ENCODE results near the gene ANKIB1. TPM values are rescaled to one million over a fixed set of nuclear protein-coding genes. Genes with fewer than 3 reads are reported as not detected.
"Not testable (repeated sequence)": the region's sequence is repeated elsewhere in the genome, so short reads cannot be mapped to it uniquely, and the experiment has no call there.

The ANKIB1 gene
- total RNA-seq, 2 experiments from 2014 or later, result 25.3 to 42.3 TPM

GRCh38 chr7:92409357-92409756 lies 163.6 kb downstream of the ANKIB1 start:
- no peak overlapping the region for H3K27ac ChIP-seq (ENCODE audit: low read depth, low read length, poor library complexity, severe bottlenecking)
- TF ChIP-seq EZH2phosphoT487 (IDR thresholded peaks at IDR 0.05; ENCODE audit: borderline replicate concordance, low read depth, low read length), result no peak
- TF ChIP-seq CTCF (conservative IDR thresholded peaks at IDR 0.05; ENCODE audit: low read length), result no peak
- ChIA-PET POLR2A (interaction anchor here (0.6 to 0.7 kb wide), 2 partner anchors 13 to 327 kb away, joined by 3 to 6 read pairs; no protein-coding TSS in a partner anchor), CTCF (ENCODE audit: unreplicated experiment) (no interaction called here)
- no peak overlapping the region for H2AFZ ChIP-seq (ENCODE audit: low read length)
- BruUV-seq (replicated peaks), result no TSS peak
- no peaks in the 10 kb centered on the region for H3K9me2 ChIP-seq (ENCODE audit: insufficient read depth, low read length)
- no peaks in the 10 kb centered on the region for H3K36me3 ChIP-seq (ENCODE audit: insufficient read depth, low read length)
- H3K4me1 ChIP-seq (ENCODE audit: insufficient read depth, low read length, poor library complexity, severe bottlenecking), result no peaks in the 10 kb centered on the region
- H3K4me2 ChIP-seq (ENCODE audit: low read length), result no peak overlapping the region
- H3K79me2 ChIP-seq (ENCODE audit: insufficient read depth, low read depth, low read length), result no peaks in the 10 kb centered on the region
- H3K4me3 ChIP-seq (ENCODE audit: low read depth, low read length, poor library complexity, severe bottlenecking), result no peak overlapping the region
- no peak for DNase-seq (ENCODE audit: low spot score)
- intact Hi-C loops (cut with micrococcal nuclease; ENCODE audit: unreplicated experiment), result no loop called here
- H4K20me1 ChIP-seq (ENCODE audit: insufficient read depth, low read length), result no peaks in the 10 kb centered on the region
- no peaks in the 10 kb centered on the region for H3K9me3 ChIP-seq (ENCODE audit: low read length)

- H3K4me1 ChIP-seq (ENCODE audit: insufficient read depth, low read length, poor library complexity, severe bottlenecking); CTCF ChIA-PET (ENCODE audit: unreplicated experiment); BruUV-seq (replicated peaks); DNase-seq (ENCODE audit: low spot score); H3K4me3 ChIP-seq (ENCODE audit: low read depth, low read length, poor library complexity, severe bottlenecking); H3K9me2 ChIP-seq (ENCODE audit: insufficient read depth, low read length); H3K79me2 ChIP-seq (ENCODE audit: insufficient read depth, low read depth, low read length); H3K36me3 ChIP-seq (ENCODE audit: insufficient read depth, low read length); H3K27ac ChIP-seq (ENCODE audit: low read depth, low read length, poor library complexity, severe bottlenecking); H2AFZ ChIP-seq (ENCODE audit: low read length); H3K9me3 ChIP-seq (ENCODE audit: low read length); intact Hi-C loops (cut with micrococcal nuclease; ENCODE audit: unreplicated experiment); H4K20me1 ChIP-seq (ENCODE audit: insufficient read depth, low read length); H3K4me2 ChIP-seq (ENCODE audit: low read length): not testable (repeated sequence)
- POLR2A ChIA-PET, result interaction anchor here (0.6 to 0.9 kb wide), 2 partner anchors 53 to 328 kb away, joined by 3 read pairs; no protein-coding TSS in a partner anchor
Measured at GRCh38 chr7:92410162-92410561, 164.4 kb downstream of the ANKIB1 start.

GRCh38 chr7:92412745-92413144 lies 167.0 kb downstream of the ANKIB1 start:
- CTCF ChIA-PET (ENCODE audit: unreplicated experiment), result no interaction called here
- H3K9me3 ChIP-seq (ENCODE audit: low read length), result no peaks in the 10 kb centered on the region

More at GRCh38 chr7:92412745-92413144, 167.0 kb downstream of the ANKIB1 start:
- BruUV-seq (replicated peaks), result no TSS peak
- H3K36me3 ChIP-seq (ENCODE audit: insufficient read depth, low read length), result no peaks in the 10 kb centered on the region
- no peaks in the 10 kb centered on the region for H3K79me2 ChIP-seq (ENCODE audit: insufficient read depth, low read depth, low read length)
- H3K9me2 ChIP-seq (ENCODE audit: insufficient read depth, low read length), result no peaks in the 10 kb centered on the region
- DNase-seq (ENCODE audit: low spot score), result no peak
- H3K4me2 ChIP-seq (ENCODE audit: low read length), result no peak overlapping the region
- H3K27ac ChIP-seq (ENCODE audit: low read depth, low read length, poor library complexity, severe bottlenecking), result no peak overlapping the region
- no peak overlapping the region for H3K4me3 ChIP-seq (ENCODE audit: low read depth, low read length, poor library complexity, severe bottlenecking)
- intact Hi-C loops (cut with micrococcal nuclease; ENCODE audit: unreplicated experiment), result no loop called here
- TF ChIP-seq CTCF (conservative IDR thresholded peaks at IDR 0.05; ENCODE audit: low read length) (no peak), EZH2phosphoT487 (IDR thresholded peaks at IDR 0.05; ENCODE audit: borderline replicate concordance, low read depth, low read length) (no peak)
- no peaks in the 10 kb centered on the region for H3K4me1 ChIP-seq (ENCODE audit: insufficient read depth, low read length, poor library complexity, severe bottlenecking)
- H2AFZ ChIP-seq (ENCODE audit: low read length), result no peak overlapping the region
- POLR2A ChIA-PET, result interaction anchor here (0.7 to 1.3 kb wide), 3 partner anchors 11 to 466 kb away, joined by 3 to 8 read pairs (median 3); no protein-coding TSS in a partner anchor
- no peaks in the 10 kb centered on the region for H4K20me1 ChIP-seq (ENCODE audit: insufficient read depth, low read length)

All from OCI-LY7 (cell line).